Fibroblast of skin of abdomen (primary cell): ENCODE results near the gene SUB1.
"Not testable (repeated sequence)": the region's sequence is repeated elsewhere in the genome, so short reads cannot be mapped to it uniquely, and the experiment has no call there.

Source experiments
- DNase-seq: peaks from one replicate; pipeline ENCODE4 v3.0.0-alpha.2; 2013

The SUB1 gene

GRCh38 chr5:32566319-32567111 lies 18.8 kb upstream of the SUB1 start:
- DNase-seq = no peak

GRCh38 chr5:32571128-32571527 lies 14.2 kb upstream of the SUB1 start:
- no peak for DNase-seq

- DNase-seq = no peak
These were observed 12.4 kb upstream of the SUB1 start for GRCh38 chr5:32572778-32573480.

- DNase-seq = not testable (repeated sequence)
These were observed 11.9 kb upstream of the SUB1 start for GRCh38 chr5:32573481-32573854.

- DNase-seq = no peak
These were observed 10.7 kb upstream of the SUB1 start for GRCh38 chr5:32574540-32575175.

- no peak for DNase-seq
These were observed 7.0 kb upstream of the SUB1 start for GRCh38 chr5:32578363-32578762.

- DNase-seq = no peak
These were observed 6.6 kb upstream of the SUB1 start for GRCh38 chr5:32578764-32579163.

- DNase-seq = no peak
These were observed 4.2 kb upstream of the SUB1 start for GRCh38 chr5:32581010-32581785.

- DNase-seq = no peak
These were observed 1.6 kb upstream of the SUB1 start for GRCh38 chr5:32583582-32584232.

- no peak for DNase-seq
These were observed 711 bp upstream of the SUB1 start for GRCh38 chr5:32584646-32585045.

GRCh38 chr5:32585122-32585445 lies 273 bp upstream of the SUB1 start:
- no peak for DNase-seq

GRCh38 chr5:32586276-32586599 lies 881 bp downstream of the SUB1 start:
- DNase-seq = no peak

GRCh38 chr5:32587067-32587551 lies 1.8 kb downstream of the SUB1 start:
- no peak for DNase-seq

GRCh38 chr5:32589416-32589815 lies 4.1 kb downstream of the SUB1 start:
- DNase-seq = no peak

GRCh38 chr5:32589942-32590869 lies 4.8 kb downstream of the SUB1 start:
- DNase-seq = peak; percentile 59

- DNase-seq = no peak
These were observed 9.8 kb downstream of the SUB1 start for GRCh38 chr5:32595118-32595517.

- no peak for DNase-seq
These were observed 11.8 kb downstream of the SUB1 start for GRCh38 chr5:32597041-32597629.

GRCh38 chr5:32598260-32598937 lies 13.0 kb downstream of the SUB1 start:
- no peak for DNase-seq

GRCh38 chr5:32598997-32599549 lies 13.7 kb downstream of the SUB1 start:
- DNase-seq = no peak

- peak; percentile 95 for DNase-seq
These were observed 14.8 kb downstream of the SUB1 start for GRCh38 chr5:32600054-32600622.
